GM13976 (cell line): ENCODE data around the gene RGS14.
"Not testable (repeated sequence)": the region's sequence is repeated elsewhere in the genome, so short reads cannot be mapped to it uniquely, and the experiment has no call there.

Source experiments
- DNase-seq: peaks from one replicate; pipeline ENCODE4 v3.0.0; 2012; ENCODE audit warnings: low spot score
- in situ Hi-C: fragments of 300-500 bp; cut with MboI; formaldehyde crosslinking; loops from one replicate; pipeline ENCODE4 v1.12.0; 2022; ENCODE audit warnings: low sequenced_read_pairs, mixed read lengths, inconsistent platforms; ENCODE audit not compliant: unreplicated experiment
- TF ChIP-seq, protein P1 (sequence below): IDR thresholded peaks from 2 replicates; pipeline ENCODE4 v1.5.1; 2012; ENCODE audit warnings: borderline replicate concordance, mild to moderate bottlenecking; ENCODE audit not compliant: insufficient read depth; ENCODE audit errors: extremely low read depth, missing control alignments, control extremely low read depth

The RGS14 gene

GRCh38 chr5:177414481-177414880 is 56.8 kb downstream of the RGS14 start:
- no peak for DNase-seq
- TF ChIP-seq, protein P1, sequence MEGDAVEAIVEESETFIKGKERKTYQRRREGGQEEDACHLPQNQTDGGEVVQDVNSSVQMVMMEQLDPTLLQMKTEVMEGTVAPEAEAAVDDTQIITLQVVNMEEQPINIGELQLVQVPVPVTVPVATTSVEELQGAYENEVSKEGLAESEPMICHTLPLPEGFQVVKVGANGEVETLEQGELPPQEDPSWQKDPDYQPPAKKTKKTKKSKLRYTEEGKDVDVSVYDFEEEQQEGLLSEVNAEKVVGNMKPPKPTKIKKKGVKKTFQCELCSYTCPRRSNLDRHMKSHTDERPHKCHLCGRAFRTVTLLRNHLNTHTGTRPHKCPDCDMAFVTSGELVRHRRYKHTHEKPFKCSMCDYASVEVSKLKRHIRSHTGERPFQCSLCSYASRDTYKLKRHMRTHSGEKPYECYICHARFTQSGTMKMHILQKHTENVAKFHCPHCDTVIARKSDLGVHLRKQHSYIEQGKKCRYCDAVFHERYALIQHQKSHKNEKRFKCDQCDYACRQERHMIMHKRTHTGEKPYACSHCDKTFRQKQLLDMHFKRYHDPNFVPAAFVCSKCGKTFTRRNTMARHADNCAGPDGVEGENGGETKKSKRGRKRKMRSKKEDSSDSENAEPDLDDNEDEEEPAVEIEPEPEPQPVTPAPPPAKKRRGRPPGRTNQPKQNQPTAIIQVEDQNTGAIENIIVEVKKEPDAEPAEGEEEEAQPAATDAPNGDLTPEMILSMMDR: no peak
- in situ Hi-C loops: no loop called here

- in situ Hi-C loops, DNase-seq: not testable (repeated sequence)
These were observed 59.4 kb downstream of the RGS14 start for GRCh38 chr5:177417081-177417480.

- TF ChIP-seq, protein P1: no peak
- in situ Hi-C loops: no loop called here
- no peak for DNase-seq
These were observed 61.3 kb downstream of the RGS14 start for GRCh38 chr5:177419046-177419445.

GRCh38 chr5:177420472-177420871 is 62.7 kb downstream of the RGS14 start:
- in situ Hi-C loops, DNase-seq: not testable (repeated sequence)

GRCh38 chr5:177421062-177421798 is 63.5 kb downstream of the RGS14 start:
- DNase-seq: no peak
- TF ChIP-seq, protein P1: no peak
- in situ Hi-C loops: no loop called here
